Coronary artery (tissue), 2 donors: ENCODE results near the gene CEACAM8.

Experiments used
- DNase-seq: peaks from one replicate; pipeline ENCODE4 v3.0.0-alpha.2; 2017; ENCODE audit warnings: low spot score
- H3K27ac ChIP-seq, 2 donors: fragments of 200-600 bp; sonication (generic); one replicate each; pipeline ENCODE4 v1.5.1; 2016 to 2019
- H3K4me3 ChIP-seq: fragments of 200-600 bp; sonication (generic); 2 replicates; pipeline ENCODE4 v1.5.1; 2016; ENCODE audit warnings: mild to moderate bottlenecking, moderate library complexity
- CTCF ChIP-seq: fragments of 200-600 bp; sonication (generic); IDR thresholded peaks from one replicate; pipeline ENCODE4 v1.5.1; 2019; ENCODE audit warnings: antibody characterized with exemption

CEACAM8 gene

GRCh38 chr19:42548552-42548951 lies 46.2 kb downstream of the CEACAM8 start:
- DNase-seq = no peak
- TF ChIP-seq CTCF = no peak

DNA sequence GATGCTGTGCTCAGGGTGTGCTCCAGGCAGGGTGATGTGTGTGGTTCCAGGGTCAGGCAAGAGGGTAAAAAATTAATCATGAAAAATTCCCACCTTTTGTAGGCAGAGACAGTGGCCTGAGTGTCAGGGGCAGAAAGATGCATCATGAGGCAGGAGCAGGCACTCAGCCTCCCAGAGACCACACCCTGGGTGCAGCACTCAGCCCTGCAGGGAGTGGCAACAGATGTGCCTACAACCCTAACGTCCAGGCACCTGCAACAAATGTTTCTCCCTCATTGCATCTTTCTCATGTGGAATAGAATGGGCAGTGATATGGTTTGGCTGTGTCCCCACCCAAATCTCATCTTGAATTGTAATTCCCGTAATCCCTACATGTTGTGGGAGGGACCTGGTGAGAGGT lies 46.8 kb downstream of the CEACAM8 start:
- DNase-seq = no peak
- no peak overlapping the region for H3K27ac ChIP-seq
- H3K4me3 ChIP-seq = no peak overlapping the region
- TF ChIP-seq CTCF = no peak

More at GRCh38 chr19:42548552-42548951, 46.2 kb downstream of the CEACAM8 start:
- Histone ChIP-seq H3K4me3 (no peak overlapping the region), H3K27ac (no peak overlapping the region)

DNA sequence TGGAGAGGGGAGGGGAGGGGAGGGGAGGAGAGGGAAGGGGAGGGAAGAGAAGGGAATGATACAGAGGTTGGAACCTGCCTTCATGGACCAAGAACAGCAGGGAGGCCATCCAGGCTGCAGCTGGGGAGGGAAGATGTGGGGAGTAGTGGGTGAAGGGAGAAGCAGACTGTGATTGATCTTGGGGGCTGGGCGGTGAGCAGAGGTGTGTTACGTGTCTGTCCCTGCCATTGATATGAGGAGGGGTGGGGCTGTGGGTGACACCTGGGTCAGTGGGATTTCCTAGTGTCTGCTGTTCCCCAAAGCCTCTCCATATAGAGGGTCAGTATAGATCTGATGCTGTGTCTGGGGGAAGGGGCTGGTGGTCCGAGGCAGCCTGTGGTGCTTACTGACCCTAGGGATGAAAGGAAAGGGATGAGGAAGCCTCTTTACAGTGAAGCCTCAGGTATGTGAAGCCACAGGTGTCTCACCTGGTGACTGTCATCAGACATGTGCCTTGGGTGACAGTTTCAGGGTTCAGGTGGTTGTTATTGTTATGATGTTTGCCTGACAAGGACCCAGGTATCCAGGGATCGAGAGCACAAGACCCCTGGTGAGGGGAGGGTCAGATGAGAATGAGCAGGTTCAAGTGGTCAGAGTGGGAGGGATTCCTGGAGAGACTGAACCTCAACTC lies 47.8 kb downstream of the CEACAM8 start:
- DNase-seq = no peak
- no peak for TF ChIP-seq CTCF
- Histone ChIP-seq H3K4me3 (no peak overlapping the region), H3K27ac (no peak overlapping the region)

DNA sequence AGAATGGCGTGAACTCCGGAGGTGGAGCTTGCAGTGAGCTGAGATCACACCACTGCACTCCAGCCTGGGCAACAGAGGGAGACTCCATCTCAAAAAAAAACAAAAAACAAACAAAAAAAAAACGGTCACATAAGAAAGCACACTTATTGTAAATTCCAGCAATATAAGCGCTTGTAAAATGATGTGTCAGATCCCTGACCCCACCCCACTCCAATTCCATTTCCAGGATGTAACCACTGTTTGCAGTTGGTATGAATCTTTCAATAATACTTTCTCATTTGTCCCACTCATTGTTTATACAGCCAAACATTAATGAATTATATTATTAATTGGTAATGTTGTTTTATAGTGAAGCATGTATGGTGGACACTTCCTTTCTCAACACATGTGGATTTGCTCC lies 50.6 kb downstream of the CEACAM8 start:
- Histone ChIP-seq H3K27ac (no peak overlapping the region), H3K4me3 (no peak overlapping the region)
- TF ChIP-seq CTCF = no peak
- DNase-seq = no peak

DNA sequence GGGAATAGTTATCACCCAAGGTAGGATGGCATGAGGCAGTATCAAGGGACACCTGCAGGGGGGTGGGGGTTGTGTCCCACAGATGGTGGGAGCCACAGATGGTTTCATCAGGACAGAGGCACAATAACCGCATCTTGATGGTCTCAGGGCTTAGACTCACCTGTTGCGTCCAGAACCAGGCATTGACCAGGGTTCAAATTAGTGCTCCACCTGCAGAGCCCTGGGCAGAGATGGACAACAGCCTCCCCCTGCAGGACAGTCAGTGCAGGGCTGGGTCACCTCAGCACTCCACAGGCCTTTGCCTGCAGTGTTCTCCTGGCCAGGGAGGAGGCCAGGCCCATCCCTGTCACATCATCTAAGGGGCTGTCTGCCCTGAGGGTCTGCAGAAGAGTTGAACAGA lies 51.9 kb downstream of the CEACAM8 start:
- no peak for DNase-seq
- Histone ChIP-seq H3K4me3 (no peak overlapping the region), H3K27ac (no peak overlapping the region)
- no peak for TF ChIP-seq CTCF

DNA sequence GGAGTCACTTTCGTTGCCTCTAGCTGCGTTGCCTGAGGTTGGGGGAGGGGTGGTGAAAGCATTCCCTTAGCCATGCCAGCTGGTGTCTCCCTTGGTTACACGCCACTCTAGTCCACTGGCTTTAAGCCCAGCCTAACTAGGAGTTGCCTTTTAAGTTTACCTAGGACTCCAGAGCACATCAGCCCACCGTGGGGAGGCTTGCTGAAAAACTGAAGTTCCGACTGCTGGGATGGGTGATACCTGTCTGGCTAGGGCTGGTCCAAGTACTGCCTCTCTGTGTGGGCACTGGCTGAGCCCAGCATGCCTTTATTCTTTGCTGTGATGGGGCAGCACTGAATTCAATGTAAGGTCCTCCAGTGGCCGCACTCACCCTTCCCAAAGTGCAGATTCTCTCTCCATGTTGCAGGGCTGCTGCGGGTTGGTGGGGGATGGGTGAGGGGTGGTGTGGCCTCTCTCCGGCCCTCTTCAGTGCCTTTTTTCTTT lies 54.6 kb downstream of the CEACAM8 start:
- Histone ChIP-seq H3K27ac (no peak overlapping the region), H3K4me3 (no peak overlapping the region)
- DNase-seq = no peak
- TF ChIP-seq CTCF = no peak
